GM12875 (cell line): ENCODE data around the gene BMP6.

Experiments
- H3K4me3 ChIP-seq: one replicate; pipeline ENCODE4 v1.5.1; 2011; ENCODE audit warnings: low read depth, low read length, control low read depth
- TF ChIP-seq, protein P1 (sequence below): IDR thresholded peaks from 2 replicates; pipeline ENCODE4 v1.5.1; 2011; ENCODE audit warnings: low read depth, mild to moderate bottlenecking, control low read depth, inconsistent platforms, low read length, moderate library complexity, borderline replicate concordance; ENCODE audit not compliant: insufficient read depth

BMP6 gene

DNA sequence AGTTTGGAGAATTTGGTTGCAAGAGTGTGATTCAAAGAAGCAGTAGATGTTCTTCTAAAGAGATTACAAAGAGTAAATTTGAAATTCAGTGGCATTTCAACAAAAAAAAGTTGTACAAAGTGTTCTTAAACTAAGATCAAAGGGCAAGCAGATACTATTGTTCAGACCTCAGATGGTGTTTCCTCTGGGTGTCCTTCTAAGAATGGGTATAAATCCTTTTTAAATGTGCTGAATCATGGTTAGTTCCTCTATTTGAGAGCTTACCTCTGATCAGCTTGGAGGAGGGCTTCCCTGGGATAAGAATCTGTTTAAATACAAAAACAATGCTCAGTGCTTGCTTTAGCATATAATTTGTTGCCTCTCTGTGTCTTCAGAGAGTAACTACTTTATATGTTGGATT is 6.3 kb downstream of the BMP6 start:
- TF ChIP-seq, protein P1, sequence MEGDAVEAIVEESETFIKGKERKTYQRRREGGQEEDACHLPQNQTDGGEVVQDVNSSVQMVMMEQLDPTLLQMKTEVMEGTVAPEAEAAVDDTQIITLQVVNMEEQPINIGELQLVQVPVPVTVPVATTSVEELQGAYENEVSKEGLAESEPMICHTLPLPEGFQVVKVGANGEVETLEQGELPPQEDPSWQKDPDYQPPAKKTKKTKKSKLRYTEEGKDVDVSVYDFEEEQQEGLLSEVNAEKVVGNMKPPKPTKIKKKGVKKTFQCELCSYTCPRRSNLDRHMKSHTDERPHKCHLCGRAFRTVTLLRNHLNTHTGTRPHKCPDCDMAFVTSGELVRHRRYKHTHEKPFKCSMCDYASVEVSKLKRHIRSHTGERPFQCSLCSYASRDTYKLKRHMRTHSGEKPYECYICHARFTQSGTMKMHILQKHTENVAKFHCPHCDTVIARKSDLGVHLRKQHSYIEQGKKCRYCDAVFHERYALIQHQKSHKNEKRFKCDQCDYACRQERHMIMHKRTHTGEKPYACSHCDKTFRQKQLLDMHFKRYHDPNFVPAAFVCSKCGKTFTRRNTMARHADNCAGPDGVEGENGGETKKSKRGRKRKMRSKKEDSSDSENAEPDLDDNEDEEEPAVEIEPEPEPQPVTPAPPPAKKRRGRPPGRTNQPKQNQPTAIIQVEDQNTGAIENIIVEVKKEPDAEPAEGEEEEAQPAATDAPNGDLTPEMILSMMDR: no peak
- H3K4me3 ChIP-seq: no peak overlapping the region

DNA sequence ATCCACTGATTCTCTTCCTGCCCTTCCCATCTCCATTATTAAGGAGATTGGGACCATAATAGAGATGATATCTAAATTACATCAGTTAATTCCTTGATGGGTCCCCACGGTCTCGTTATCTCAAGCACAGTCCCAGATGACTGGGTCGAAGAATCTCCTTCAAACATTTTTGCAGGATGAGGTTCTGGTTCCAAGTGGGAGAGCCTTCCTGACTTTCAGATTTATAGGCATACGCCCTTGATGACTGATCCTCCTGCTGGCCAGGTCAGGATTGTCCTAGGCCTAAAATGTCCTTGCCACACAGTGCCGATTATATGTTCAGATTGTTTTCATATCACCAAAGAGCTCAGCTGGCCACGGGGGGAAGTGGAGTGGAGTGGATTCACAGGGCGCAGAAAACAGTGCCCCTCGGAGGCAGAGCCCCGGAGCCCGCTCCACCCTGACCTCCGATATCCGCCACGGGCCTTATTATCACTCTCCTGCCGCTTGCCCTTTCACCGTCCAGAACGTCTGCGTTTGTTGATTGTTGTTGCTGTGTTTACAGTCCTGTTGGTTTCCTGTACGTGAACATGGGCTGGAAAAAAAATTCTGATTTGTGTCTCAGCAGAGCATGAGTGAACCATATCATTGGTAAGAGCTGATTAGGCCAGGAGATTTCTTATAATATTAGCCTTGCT is 8.9 kb downstream of the BMP6 start:
- H3K4me3 ChIP-seq: no peak overlapping the region
- TF ChIP-seq, protein P1: no peak

DNA sequence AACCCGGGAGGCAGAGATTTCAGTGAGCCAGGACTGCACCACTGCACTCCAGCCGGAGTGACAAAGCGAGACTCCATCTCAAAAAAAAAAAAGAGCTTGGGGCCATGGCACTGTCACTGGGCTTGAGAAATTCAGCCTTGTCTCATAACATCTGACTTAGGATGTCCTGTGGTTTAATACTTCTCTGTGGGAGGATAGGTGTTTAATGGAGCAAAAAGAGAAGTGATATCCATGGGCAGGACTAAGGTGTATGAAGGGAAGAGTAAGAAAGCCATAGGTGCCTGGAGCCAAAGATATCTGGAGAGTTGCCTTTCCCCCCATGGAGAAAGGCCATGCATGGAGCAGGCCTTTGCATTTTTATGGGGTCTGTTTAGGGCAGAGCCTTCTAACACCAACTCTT is 11.2 kb downstream of the BMP6 start:
- TF ChIP-seq, protein P1: no peak
- no peak overlapping the region for H3K4me3 ChIP-seq

DNA sequence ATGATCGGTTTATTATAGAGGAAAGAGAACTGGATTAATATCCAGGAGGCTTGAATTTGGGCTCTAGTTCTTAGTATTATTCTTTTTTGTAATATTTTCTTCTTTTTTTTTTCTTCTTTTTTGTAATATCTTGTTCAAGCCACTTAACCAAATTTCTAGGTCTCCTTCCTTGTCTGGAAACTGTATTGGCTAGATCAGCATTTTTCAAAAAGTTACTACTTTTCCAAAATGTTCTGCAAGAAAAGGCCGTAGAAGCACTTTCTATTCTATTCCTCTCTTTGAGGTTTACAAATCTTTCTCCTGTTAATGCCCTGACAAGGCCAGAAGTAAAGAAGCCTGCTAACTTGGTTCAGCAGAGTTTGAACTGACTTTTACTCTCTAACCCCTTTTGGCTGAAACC is 12.0 kb downstream of the BMP6 start:
- TF ChIP-seq, protein P1: no peak
- H3K4me3 ChIP-seq: no peak overlapping the region

DNA sequence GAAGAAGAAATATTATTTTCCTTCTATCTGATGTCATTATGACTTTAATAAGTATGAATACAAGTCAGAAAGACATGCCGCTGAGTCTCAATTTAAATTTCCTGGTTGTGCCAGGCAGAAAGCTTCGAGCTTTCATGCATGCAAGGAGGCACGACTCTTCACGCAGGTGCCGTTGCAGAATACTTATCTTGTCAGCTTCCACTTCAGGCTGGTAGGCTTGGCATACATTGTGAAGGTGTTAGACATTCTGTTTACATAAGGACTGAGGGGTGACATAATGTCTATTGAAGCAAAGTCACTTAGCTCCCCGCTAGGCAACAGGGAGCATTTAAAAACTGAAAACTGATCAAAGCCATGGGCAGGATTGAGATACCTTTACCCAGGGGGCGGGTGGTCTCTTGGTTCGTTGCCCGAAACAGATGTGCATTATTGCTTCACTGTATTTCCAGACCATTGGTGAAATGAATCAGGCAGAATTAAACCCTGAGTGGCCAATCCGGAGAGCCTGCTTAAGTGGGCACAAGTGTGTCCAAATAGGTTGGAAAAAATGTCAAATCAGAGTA is 16.4 kb downstream of the BMP6 start:
- no peak overlapping the region for H3K4me3 ChIP-seq
- TF ChIP-seq, protein P1: no peak

DNA sequence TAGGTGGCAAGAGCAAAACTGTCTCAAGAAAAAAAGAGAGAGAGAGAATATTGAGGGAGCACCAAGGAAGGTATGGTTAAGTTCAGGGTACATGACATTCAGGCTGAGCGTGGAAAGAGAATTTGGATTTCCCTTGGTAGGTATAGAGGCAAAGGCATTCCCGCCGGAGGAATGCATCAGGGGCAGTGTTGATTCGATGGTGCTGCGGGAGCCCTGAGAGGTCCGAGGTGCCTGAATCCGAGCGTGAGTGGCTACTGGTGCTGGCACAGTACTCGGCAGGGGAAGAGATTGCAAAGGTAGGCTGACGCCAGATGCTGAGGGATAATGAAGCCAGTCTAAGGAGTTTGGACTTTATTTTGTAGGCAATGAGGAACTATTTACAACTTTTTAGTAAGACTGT is 20.0 kb downstream of the BMP6 start:
- no peak overlapping the region for H3K4me3 ChIP-seq
- TF ChIP-seq, protein P1: no peak

DNA sequence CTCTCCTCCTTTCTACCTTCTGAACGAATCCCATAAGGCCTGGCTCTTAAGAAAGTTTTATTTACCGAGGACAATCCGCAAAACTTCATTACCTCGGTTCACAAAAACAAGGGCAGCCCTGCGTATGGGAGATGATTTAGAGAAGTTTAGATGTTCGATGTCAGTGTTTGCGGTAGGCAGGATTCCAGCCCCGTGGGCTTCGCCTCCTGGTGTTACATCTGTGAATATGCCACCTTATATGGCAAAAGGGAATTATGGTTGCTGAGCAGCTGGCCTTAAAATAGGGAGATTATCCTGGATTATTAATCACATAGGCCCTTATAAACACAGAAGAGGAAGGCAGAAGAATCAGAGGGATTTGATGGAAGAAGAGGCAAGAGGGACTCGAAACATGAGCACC is 21.1 kb downstream of the BMP6 start:
- H3K4me3 ChIP-seq: no peak overlapping the region
- TF ChIP-seq, protein P1: no peak
